ENCODE results near the gene CRISP1. TPM values are rescaled to one million over a fixed set of nuclear protein-coding genes. Genes with fewer than 3 reads are reported as not detected.

The CRISP1 gene
- total and polyA plus RNA-seq, 9 of the 15 experiments (the other 6 are each of a cell fraction or from before 2014, with no cell fraction given): not detected

GRCh38 chr6:49790341-49790740, 76.0 kb downstream of the CRISP1 start:
- BruUV-seq (replicated peaks): no TSS peak
- DNase-seq (ENCODE audit: extremely low read depth in 1 of 4, low spot score in 3 of 4) (no peak), FAIRE-seq (no peak), ATAC-seq (0 out of 3 replicates have a peak, but pooled peaks have one; percentile 31)
- CTCF ChIA-PET (ENCODE audit: low intra/inter-chr PET ratio): no interaction called here
- H2AFZ ChIP-seq (ENCODE audit: low read depth, low read length): peak overlapping the region; percentile 36; the same call in 1 of the 2 replicates
- H3K27ac ChIP-seq (ENCODE audit: extremely low read depth, low read depth, low read length): no peak overlapping the region
- peaks cover 4% of the 10 kb centered on the region for H3K9me3 ChIP-seq (replicated peaks; ENCODE audit: control insufficient read depth, insufficient read depth, low read depth, low read length)
- no peak overlapping the region for H3K9ac ChIP-seq (ENCODE audit: insufficient read depth in 1 of 2, low read depth in 2 of 2, low read length in 2 of 2)
- no peak overlapping the region for H3K4me3 ChIP-seq
- POLR2A ChIA-PET: interaction anchor here (0.7 to 1.3 kb wide), 3 partner anchors 15 to 155 kb away, joined by 3 to 4 read pairs (median 3); no protein-coding TSS in a partner anchor
- H3K4me2 ChIP-seq (ENCODE audit: insufficient read depth, low read length): no peak overlapping the region
- no peaks in the 10 kb centered on the region for H4K20me1 ChIP-seq (replicated peaks; ENCODE audit: control insufficient read depth, insufficient read depth, low read length)
- intact Hi-C loops (cut with micrococcal nuclease) (no loop called here), in situ Hi-C loops (cut with MboI) (no loop called here)
- no peaks in the 10 kb centered on the region for H3K27me3 ChIP-seq (ENCODE audit: control insufficient read depth in 2 of 2, insufficient read depth in 2 of 2, low read length in 2 of 2)
- H3K9me1 ChIP-seq (ENCODE audit: control insufficient read depth, insufficient read depth, low read length): no peaks in the 10 kb centered on the region
- WGBS (ENCODE audit: insufficient coverage, low coverage, missing lambda C conversion rate): 56% methylated on average over 2 of the region's 2 CpGs
- H3K36me3 ChIP-seq (ENCODE audit: control insufficient read depth, insufficient read depth, low read length): no peaks in the 10 kb centered on the region
- TF ChIP-seq SMAD3 (CRISPR knock-in tag; conservative IDR thresholded peaks at IDR 0.05): no peak
- no peak for TF ChIP-seq TAF7 (tag; IDR thresholded peaks at IDR 0.05)
- no peaks in the 10 kb centered on the region for H3K79me2 ChIP-seq (ENCODE audit: control insufficient read depth, insufficient read depth, low read length)
- H3K4me1 ChIP-seq (replicated peaks in 1 of 2; ENCODE audit: control insufficient read depth in 2 of 2, insufficient read depth in 2 of 2, low read length in 2 of 2): no peaks in the 10 kb centered on the region

GRCh38 chr6:49787176-49787575, 79.2 kb downstream of the CRISP1 start, which contains the start of gene PGK2:
Gene PGK2 (minus strand): TSS chr6:49787285. CDS start chr6:49787187, 98 bp downstream.
- ChIA-PET CTCF (ENCODE audit: low intra/inter-chr PET ratio) (no interaction called here), POLR2A (interaction anchor here (0.8 kb wide), 1 partner anchor 24 kb away, joined by 3 read pairs; no protein-coding TSS in a partner anchor)
- no peak within 1 kb of the TSS for H3K9ac ChIP-seq (ENCODE audit: insufficient read depth in 1 of 2, low read depth in 2 of 2, low read length in 2 of 2)
- H3K36me3 ChIP-seq (ENCODE audit: control insufficient read depth, insufficient read depth, low read length): no peaks in the 10 kb centered on the region
- H3K27ac ChIP-seq (ENCODE audit: extremely low read depth, low read depth, low read length): no peak within 1 kb of the TSS
- peak within 1 kb of the TSS; percentile 11; the same call in 1 of the 2 replicates for H2AFZ ChIP-seq (ENCODE audit: low read depth, low read length)
- no peak within 1 kb of the TSS for H3K4me3 ChIP-seq
- H4K20me1 ChIP-seq (replicated peaks; ENCODE audit: control insufficient read depth, insufficient read depth, low read length): no peaks in the 10 kb centered on the region
- no TSS peak for BruUV-seq (replicated peaks)
- peak; percentile 30; the same call in 2 of the 3 replicates for ATAC-seq
- no peaks in the 10 kb centered on the region for H3K79me2 ChIP-seq (ENCODE audit: control insufficient read depth, insufficient read depth, low read length)
- H3K9me1 ChIP-seq (ENCODE audit: control insufficient read depth, insufficient read depth, low read length): no peaks in the 10 kb centered on the region
- DNase-seq (ENCODE audit: extremely low read depth in 1 of 4, low spot score in 3 of 4): peak; percentile 50 to 67 (median 54)
- in situ Hi-C loops (cut with MboI): no loop called here
- no peak for FAIRE-seq
- H3K4me1 ChIP-seq (replicated peaks in 1 of 2; ENCODE audit: control insufficient read depth in 2 of 2, insufficient read depth in 2 of 2, low read length in 2 of 2): peaks cover 7 to 11% of the 10 kb centered on the region in 2 experiments; a peak in 4 of 5 replicates
- intact Hi-C loops (cut with micrococcal nuclease): no loop called here
- WGBS (ENCODE audit: insufficient coverage, low coverage, missing lambda C conversion rate): 63% methylated on average over 8 of the region's 8 CpGs
- H3K27me3 ChIP-seq (ENCODE audit: control insufficient read depth in 2 of 2, insufficient read depth in 2 of 2, low read length in 2 of 2): no peaks in the 10 kb centered on the region
- peaks cover 4% of the 10 kb centered on the region for H3K9me3 ChIP-seq (replicated peaks; ENCODE audit: control insufficient read depth, insufficient read depth, low read depth, low read length)
- no peak within 1 kb of the TSS for H3K4me2 ChIP-seq (ENCODE audit: insufficient read depth, low read length)
- no peak for TF ChIP-seq RBM17 (IDR thresholded peaks at IDR 0.05; ENCODE audit: borderline replicate concordance, low read depth, low read length)
- TF ChIP-seq KHSRP (IDR thresholded peaks at IDR 0.05): no peak
- TF ChIP-seq RFX1 (IDR thresholded peaks at IDR 0.05): peak; percentile 70
- no peak for TF ChIP-seq TSC22D4 (tag; IDR thresholded peaks at IDR 0.05)
- TF ChIP-seq ZNF165 (CRISPR knock-in tag; IDR thresholded peaks at IDR 0.05; ENCODE audit: borderline replicate concordance): no peak
- TF ChIP-seq ZKSCAN1 (IDR thresholded peaks at IDR 0.05; ENCODE audit: low read depth, low read length): no peak
- no peak for TF ChIP-seq ZNF785 (CRISPR knock-in tag; IDR thresholded peaks at IDR 0.05)
- TF ChIP-seq FOS (IDR thresholded peaks at IDR 0.05; ENCODE audit: extremely low read depth, insufficient read length): peak; percentile 9
- TF ChIP-seq PKNOX1 (IDR thresholded peaks at IDR 0.05): peak; percentile 97
- TF ChIP-seq GABPB2 (CRISPR knock-in tag; conservative IDR thresholded peaks at IDR 0.05): no peak
- TF ChIP-seq SP2 (IDR thresholded peaks at IDR 0.05; ENCODE audit: extremely low read depth, low read depth, low read length, poor library complexity, severe bottlenecking): peak; percentile 14

Data from K562 (cell line).